SK-N-MC (cell line): ENCODE measurements around the gene OLFML2A.

ENCODE experiments used
- EZH2 ChIP-seq: fragments of 200-600 bp; sonication (generic); IDR thresholded peaks from one replicate; pipeline ENCODE4 v1.6.1; 2017; ENCODE audit warnings: antibody characterized with exemption
- POLR2AphosphoS5 ChIP-seq: IDR thresholded peaks from 2 replicates; pipeline ENCODE4 v1.6.1; 2012; ENCODE audit warnings: mild to moderate bottlenecking, low read depth, low read length, borderline replicate concordance

- TF ChIP-seq POLR2AphosphoS5 (no peak), EZH2 (no peak)
Observed at GRCh38 chr9:124782661-124783574, 6.0 kb downstream of the OLFML2A start.
